Stimulated activated CD4-positive, alpha-beta T cell treated with anti-CD3 and anti-CD28 coated beads, Interleukin-4, amount 100 ng/mL, for 24 hours (primary cell): ENCODE data around the gene PRDX5.
"Not testable (repeated sequence)": the region's sequence is repeated elsewhere in the genome, so short reads cannot be mapped to it uniquely, and the experiment has no call there.

Source experiments
- DNase-seq: peaks from one replicate; pipeline ENCODE4 v3.0.0-alpha.2; 2020

Gene PRDX5

GRCh38 chr11:64306563-64306875, 11.4 kb upstream of the PRDX5 start:
- DNase-seq = no peak

- DNase-seq = no peak
Observed at GRCh38 chr11:64306876-64307622, 10.9 kb upstream of the PRDX5 start.

- not testable (repeated sequence) for DNase-seq
Observed at GRCh38 chr11:64307795-64308194, 10.1 kb upstream of the PRDX5 start.

- DNase-seq = no peak
Observed at GRCh38 chr11:64312947-64313346, 5.0 kb upstream of the PRDX5 start.

- no peak for DNase-seq
Observed at GRCh38 chr11:64313491-64314145, 4.3 kb upstream of the PRDX5 start.

- DNase-seq = no peak
Observed at GRCh38 chr11:64314146-64314804, 3.6 kb upstream of the PRDX5 start.

- DNase-seq = no peak
Observed at GRCh38 chr11:64314805-64315561, 2.9 kb upstream of the PRDX5 start.

GRCh38 chr11:64315667-64316526, 2.0 kb upstream of the PRDX5 start:
- not testable (repeated sequence) for DNase-seq

GRCh38 chr11:64316672-64317324, 1.1 kb upstream of the PRDX5 start:
- DNase-seq = peak; percentile 39

- peak; percentile 98 for DNase-seq
Observed at GRCh38 chr11:64317325-64317960, 478 bp upstream of the PRDX5 start, which contains the start of gene TRMT112. TSS of gene TRMT112 (minus strand) at chr11:64317559. CDS start at chr11:64317526, 33 bp downstream.

- DNase-seq = no peak
Observed at GRCh38 chr11:64318766-64319761, 1.1 kb downstream of the PRDX5 start.

GRCh38 chr11:64320556-64320955, 2.6 kb downstream of the PRDX5 start:
- DNase-seq = no peak

GRCh38 chr11:64321026-64321425, 3.1 kb downstream of the PRDX5 start:
- no peak for DNase-seq

- no peak for DNase-seq
Observed at GRCh38 chr11:64321533-64321932, 3.6 kb downstream of the PRDX5 start.

- DNase-seq = no peak
Observed at GRCh38 chr11:64322925-64323260, 5.0 kb downstream of the PRDX5 start.

GRCh38 chr11:64323373-64323772, 5.5 kb downstream of the PRDX5 start:
- DNase-seq = no peak

GRCh38 chr11:64323984-64324383, 6.1 kb downstream of the PRDX5 start:
- not testable (repeated sequence) for DNase-seq

GRCh38 chr11:64324692-64325469, 7.0 kb downstream of the PRDX5 start:
- no peak for DNase-seq

- DNase-seq = no peak
Observed at GRCh38 chr11:64327375-64327774, 9.5 kb downstream of the PRDX5 start.
